ENCODE results near the gene MGAT5. TPM values are rescaled to one million over a fixed set of nuclear protein-coding genes. Genes with fewer than 3 reads are reported as not detected.

MGAT5 gene
- total RNA-seq, 1 experiment from 2014 or later, result 52.4 TPM

- TF ChIP-seq FOXP4 (CRISPR knock-in tag; IDR thresholded peaks at IDR 0.05), result no peak
- no peak for TF ChIP-seq JUN (CRISPR knock-in tag; IDR thresholded peaks at IDR 0.05)
- no peak for TF ChIP-seq NR1H2 (CRISPR knock-in tag; IDR thresholded peaks at IDR 0.05)
- TF ChIP-seq, protein P1, sequence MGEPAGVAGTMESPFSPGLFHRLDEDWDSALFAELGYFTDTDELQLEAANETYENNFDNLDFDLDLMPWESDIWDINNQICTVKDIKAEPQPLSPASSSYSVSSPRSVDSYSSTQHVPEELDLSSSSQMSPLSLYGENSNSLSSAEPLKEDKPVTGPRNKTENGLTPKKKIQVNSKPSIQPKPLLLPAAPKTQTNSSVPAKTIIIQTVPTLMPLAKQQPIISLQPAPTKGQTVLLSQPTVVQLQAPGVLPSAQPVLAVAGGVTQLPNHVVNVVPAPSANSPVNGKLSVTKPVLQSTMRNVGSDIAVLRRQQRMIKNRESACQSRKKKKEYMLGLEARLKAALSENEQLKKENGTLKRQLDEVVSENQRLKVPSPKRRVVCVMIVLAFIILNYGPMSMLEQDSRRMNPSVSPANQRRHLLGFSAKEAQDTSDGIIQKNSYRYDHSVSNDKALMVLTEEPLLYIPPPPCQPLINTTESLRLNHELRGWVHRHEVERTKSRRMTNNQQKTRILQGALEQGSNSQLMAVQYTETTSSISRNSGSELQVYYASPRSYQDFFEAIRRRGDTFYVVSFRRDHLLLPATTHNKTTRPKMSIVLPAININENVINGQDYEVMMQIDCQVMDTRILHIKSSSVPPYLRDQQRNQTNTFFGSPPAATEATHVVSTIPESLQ (CRISPR knock-in tag; IDR thresholded peaks at IDR 0.05), result no peak
- no peak for TF ChIP-seq GTF2I (CRISPR knock-in tag; conservative IDR thresholded peaks at IDR 0.05)
- no peak for TF ChIP-seq AR (CRISPR knock-in tag; IDR thresholded peaks at IDR 0.05)
- TF ChIP-seq RORB (CRISPR knock-in tag; IDR thresholded peaks at IDR 0.05), result no peak
- no peak for TF ChIP-seq EMX1 (CRISPR knock-in tag; IDR thresholded peaks at IDR 0.05)
- TF ChIP-seq ZNF317 (CRISPR knock-in tag; IDR thresholded peaks at IDR 0.05; ENCODE audit: borderline replicate concordance, low read depth), result no peak
Observed at GRCh38 chr2:134308474-134309385, 54.9 kb downstream of the MGAT5 start (continued).

- Mint-ChIP-seq H3K9me3 (peaks cover 12% of the 10 kb centered on the region), H3K27ac (no peak overlapping the region), H3K27me3 (ENCODE audit: low read depth) (no peaks in the 10 kb centered on the region), H3K36me3 (peaks cover 4% of the 10 kb centered on the region; the same call in 1 of the 2 replicates), H3K4me1 (peaks cover 24% of the 10 kb centered on the region), H3K4me3 (no peak overlapping the region)
- ATAC-seq (no peak), DNase-seq (ENCODE audit: low spot score) (no peak)
- TF ChIP-seq ZBTB21 (CRISPR knock-in tag; IDR thresholded peaks at IDR 0.05; ENCODE audit: borderline replicate concordance) (no peak), FOXK1 (CRISPR knock-in tag; IDR thresholded peaks at IDR 0.05) (no peak), ZNF263 (CRISPR knock-in tag; IDR thresholded peaks at IDR 0.05; ENCODE audit: low read depth) (no peak), ZMAT4 (CRISPR knock-in tag; IDR thresholded peaks at IDR 0.05) (no peak), AFF4 (CRISPR knock-in tag; IDR thresholded peaks at IDR 0.05; ENCODE audit: borderline replicate concordance) (no peak), OVOL2 (CRISPR knock-in tag; IDR thresholded peaks at IDR 0.05; ENCODE audit: borderline replicate concordance) (no peak), ZNF219 (CRISPR knock-in tag; IDR thresholded peaks at IDR 0.05; ENCODE audit: borderline replicate concordance) (no peak), RELA (CRISPR knock-in tag; IDR thresholded peaks at IDR 0.05; ENCODE audit: borderline replicate concordance) (no peak), TEAD4 (CRISPR knock-in tag; IDR thresholded peaks at IDR 0.05) (no peak), CREB1 (CRISPR knock-in tag; IDR thresholded peaks at IDR 0.05) (no peak)
- TF ChIP-seq, protein P2, sequence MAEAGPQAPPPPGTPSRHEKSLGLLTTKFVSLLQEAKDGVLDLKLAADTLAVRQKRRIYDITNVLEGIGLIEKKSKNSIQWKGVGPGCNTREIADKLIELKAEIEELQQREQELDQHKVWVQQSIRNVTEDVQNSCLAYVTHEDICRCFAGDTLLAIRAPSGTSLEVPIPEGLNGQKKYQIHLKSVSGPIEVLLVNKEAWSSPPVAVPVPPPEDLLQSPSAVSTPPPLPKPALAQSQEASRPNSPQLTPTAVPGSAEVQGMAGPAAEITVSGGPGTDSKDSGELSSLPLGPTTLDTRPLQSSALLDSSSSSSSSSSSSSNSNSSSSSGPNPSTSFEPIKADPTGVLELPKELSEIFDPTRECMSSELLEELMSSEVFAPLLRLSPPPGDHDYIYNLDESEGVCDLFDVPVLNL (CRISPR knock-in tag; IDR thresholded peaks at IDR 0.05; ENCODE audit: borderline replicate concordance, low read depth), result no peak
- CTCF ChIA-PET, result interaction anchor here (1.3 kb wide), 1 partner anchor 140 kb away, joined by 4 read pairs; no protein-coding TSS in a partner anchor
- POLR2A ChIA-PET, result no interaction called here
Observed at GRCh38 chr2:134310107-134311079, 56.5 kb downstream of the MGAT5 start.
